ENCODE data around the gene ABCA12. TPM values are rescaled to one million over a fixed set of nuclear protein-coding genes. Genes with fewer than 3 reads are reported as not detected.

Gene ABCA12
- total and polyA plus RNA-seq, 8 donors, result 0.03 TPM; not detected in 5

GRCh38 chr2:215082446-215082845 is 56.0 kb downstream of the ABCA12 start:
- no peaks in the 10 kb centered on the region for H3K36me3 ChIP-seq
- DNase-seq (no peak), ATAC-seq (no peak), FAIRE-seq (no peak)
- TF ChIP-seq, protein P1, sequence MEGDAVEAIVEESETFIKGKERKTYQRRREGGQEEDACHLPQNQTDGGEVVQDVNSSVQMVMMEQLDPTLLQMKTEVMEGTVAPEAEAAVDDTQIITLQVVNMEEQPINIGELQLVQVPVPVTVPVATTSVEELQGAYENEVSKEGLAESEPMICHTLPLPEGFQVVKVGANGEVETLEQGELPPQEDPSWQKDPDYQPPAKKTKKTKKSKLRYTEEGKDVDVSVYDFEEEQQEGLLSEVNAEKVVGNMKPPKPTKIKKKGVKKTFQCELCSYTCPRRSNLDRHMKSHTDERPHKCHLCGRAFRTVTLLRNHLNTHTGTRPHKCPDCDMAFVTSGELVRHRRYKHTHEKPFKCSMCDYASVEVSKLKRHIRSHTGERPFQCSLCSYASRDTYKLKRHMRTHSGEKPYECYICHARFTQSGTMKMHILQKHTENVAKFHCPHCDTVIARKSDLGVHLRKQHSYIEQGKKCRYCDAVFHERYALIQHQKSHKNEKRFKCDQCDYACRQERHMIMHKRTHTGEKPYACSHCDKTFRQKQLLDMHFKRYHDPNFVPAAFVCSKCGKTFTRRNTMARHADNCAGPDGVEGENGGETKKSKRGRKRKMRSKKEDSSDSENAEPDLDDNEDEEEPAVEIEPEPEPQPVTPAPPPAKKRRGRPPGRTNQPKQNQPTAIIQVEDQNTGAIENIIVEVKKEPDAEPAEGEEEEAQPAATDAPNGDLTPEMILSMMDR (IDR thresholded peaks at IDR 0.05), result no peak
- no peak overlapping the region for H3K27ac ChIP-seq
- no peaks in the 10 kb centered on the region for H3K4me1 ChIP-seq
- no peaks in the 10 kb centered on the region for H3K9me3 ChIP-seq
- intact Hi-C loops (cut with DNase I), result no loop called here
- no peak overlapping the region for H3K4me3 ChIP-seq
- H3K27me3 ChIP-seq, result peaks cover 0 to 2% (median 0%) of the 10 kb centered on the region in 4 donors

- Histone ChIP-seq H3K27me3 (peaks cover 0 to 4% (median 0%) of the 10 kb centered on the region in 4 donors), H3K9me3 (no peaks in the 10 kb centered on the region), H3K4me3 (no peak overlapping the region), H3K27ac (no peak overlapping the region), H3K4me1 (no peaks in the 10 kb centered on the region), H3K36me3 (no peaks in the 10 kb centered on the region)
- TF ChIP-seq, protein P1 (IDR thresholded peaks at IDR 0.05), result no peak
- DNase-seq (no peak), ATAC-seq (no peak), FAIRE-seq (no peak)
- intact Hi-C loops (cut with DNase I), result no loop called here
- WGBS, 2 donors, result 68 to 84% methylated on average over 4 of the region's 4 CpGs
Observed at GRCh38 chr2:215080545-215080944, 57.9 kb downstream of the ABCA12 start.

DNA sequence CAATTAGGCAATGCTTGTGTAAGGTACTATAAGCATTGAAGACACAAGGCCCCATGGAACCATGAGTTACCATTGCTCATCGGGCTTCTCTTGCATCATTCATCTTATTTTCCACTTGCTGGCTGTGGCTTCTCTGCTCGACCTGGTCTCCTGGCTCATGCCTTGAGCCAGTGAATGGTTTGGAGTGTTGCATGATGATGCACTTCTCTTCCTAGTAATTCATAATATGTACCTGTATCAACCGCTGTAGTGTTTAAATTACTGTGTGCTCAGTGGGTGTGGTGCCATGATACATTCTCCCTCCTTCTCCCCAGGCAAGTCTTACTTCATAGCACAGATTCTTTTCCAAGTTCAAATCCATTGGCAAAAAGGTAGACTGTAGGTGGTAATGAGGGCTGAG is 66.8 kb downstream of the ABCA12 start:
- intact Hi-C loops (cut with DNase I), result no loop called here
- 61 to 74% methylated on average over 3 of the region's 3 CpGs for WGBS, 2 donors
- Histone ChIP-seq H3K4me3 (no peak overlapping the region), H3K27me3 (no peaks in the 10 kb centered on the region), H3K4me1 (no peaks in the 10 kb centered on the region), H3K36me3 (no peaks in the 10 kb centered on the region), H3K9me3 (no peaks in the 10 kb centered on the region), H3K27ac (no peak overlapping the region)
- TF ChIP-seq, protein P1 (IDR thresholded peaks at IDR 0.05), result no peak
- FAIRE-seq (no peak), DNase-seq (no peak), ATAC-seq (no peak)

DNA sequence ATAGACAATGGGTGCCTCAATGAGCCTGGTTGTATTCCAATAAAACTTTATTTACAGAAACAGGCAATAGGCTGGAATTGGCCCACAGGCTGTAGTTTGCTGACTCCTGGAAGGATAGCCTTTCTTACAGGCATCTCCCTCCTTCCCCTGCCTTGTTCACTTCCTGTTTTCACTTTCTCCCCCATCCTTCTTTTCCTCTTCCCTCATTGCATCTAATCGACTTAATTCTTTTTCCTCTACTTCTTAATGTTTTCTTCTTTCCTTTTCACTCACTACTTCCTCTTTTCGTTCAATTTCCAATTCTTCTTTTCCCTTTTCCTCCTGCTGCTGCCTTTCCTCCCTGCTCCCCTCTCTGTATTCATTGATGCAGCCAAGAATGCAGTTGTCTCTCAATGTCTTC is 70.0 kb downstream of the ABCA12 start:
- Histone ChIP-seq H3K9me3 (no peaks in the 10 kb centered on the region), H3K4me1 (no peaks in the 10 kb centered on the region), H3K27me3 (no peaks in the 10 kb centered on the region), H3K4me3 (no peak overlapping the region), H3K36me3 (no peaks in the 10 kb centered on the region), H3K27ac (no peak overlapping the region)
- ATAC-seq, result no peak
- no peak for DNase-seq
- intact Hi-C loops (cut with DNase I), result no loop called here
- FAIRE-seq, result no peak
- WGBS, 2 donors, result 48 to 52% methylated on average over 2 of the region's 2 CpGs
- TF ChIP-seq, protein P1 (IDR thresholded peaks at IDR 0.05), result no peak

DNA sequence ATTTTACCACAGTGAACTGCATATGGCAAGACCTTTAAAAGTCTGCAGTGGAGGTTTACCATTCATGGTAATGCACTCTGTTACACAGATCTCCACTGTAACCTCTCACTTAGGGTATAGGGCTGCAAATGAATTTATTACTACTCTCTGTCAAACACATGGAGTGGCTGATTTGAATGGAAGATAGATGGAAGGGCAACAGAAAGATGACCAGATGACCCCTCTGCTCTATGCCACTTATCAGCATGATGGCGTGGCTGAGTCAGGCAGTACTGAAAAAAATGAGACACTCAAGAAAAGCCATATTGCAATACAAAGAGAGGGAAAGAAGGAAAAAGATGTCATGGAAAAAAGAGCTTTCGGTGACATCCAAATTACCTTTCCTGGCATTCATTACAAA is 72.3 kb downstream of the ABCA12 start:
- FAIRE-seq, result no peak
- Histone ChIP-seq H3K27me3 (no peaks in the 10 kb centered on the region), H3K4me3 (no peak overlapping the region), H3K9me3 (no peaks in the 10 kb centered on the region), H3K4me1 (no peaks in the 10 kb centered on the region), H3K36me3 (no peaks in the 10 kb centered on the region), H3K27ac (no peak overlapping the region)
- 56 to 78% methylated on average over 2 of the region's 2 CpGs for WGBS, 2 donors
- TF ChIP-seq, protein P1 (IDR thresholded peaks at IDR 0.05), result no peak
- DNase-seq, result no peak
- no peak for ATAC-seq
- intact Hi-C loops (cut with DNase I), result no loop called here

All from pancreas (tissue), 10 donors.